WTC11 (cell line): Measurements from ENCODE around the gene PRR35. TPM values are rescaled to one million over a fixed set of nuclear protein-coding genes. Genes with fewer than 3 reads are reported as not detected.

Source experiments
- ATAC-seq: fragments of 200-7000 bp; cut with Tn5 transposase; 2 replicates; pipeline ENCODE4 v1.10.0; 2021; ENCODE audit warnings: mild to moderate bottlenecking, moderate library complexity
- CTCF ChIA-PET: fragments of 300-600 bp; sonication (Branson Sonifier 250); formaldehyde crosslinking; loops from one replicate; lab custom pipeline; 2021; ENCODE audit warnings: antibody characterized with exemption; lab: Charles Lee
- POLR2A ChIA-PET: fragments of 350-600 bp; sonication (Branson Sonifier 250); formaldehyde crosslinking; loops from one replicate; lab custom pipeline; 2021; ENCODE audit warnings: antibody characterized with exemption; lab: Charles Lee
- DNase-seq: peaks from one replicate; pipeline ENCODE4 v3.0.0; 2021; ENCODE audit warnings: low spot score
- H3K27ac Mint-ChIP-seq: 2 replicates; pipeline ENCODE4 v1.8.0; 2021; ENCODE audit warnings: mixed read lengths
- H3K27me3 Mint-ChIP-seq: 2 replicates; pipeline ENCODE4 v1.8.0; 2021; ENCODE audit warnings: low read depth, mild to moderate bottlenecking, moderate library complexity, mixed read lengths
- H3K36me3 Mint-ChIP-seq: 2 replicates; pipeline ENCODE4 v1.8.0; 2021; ENCODE audit warnings: mixed read lengths
- H3K4me1 Mint-ChIP-seq: 2 replicates; pipeline ENCODE4 v1.8.0; 2022; ENCODE audit warnings: mixed read lengths
- H3K4me3 Mint-ChIP-seq: 2 replicates; pipeline ENCODE4 v1.8.0; 2021; ENCODE audit warnings: mild to moderate bottlenecking, moderate library complexity, mixed read lengths
- H3K9me3 Mint-ChIP-seq: 2 replicates; pipeline ENCODE4 v1.8.0; 2021; ENCODE audit warnings: mixed read lengths
- AR ChIP-seq: fragments of 250-450 bp; sonication (Bioruptor Pico); IDR thresholded peaks from 2 replicates; pipeline ENCODE4 v1.9.0; 2021; ENCODE audit warnings: mild to moderate bottlenecking
- ATF2 ChIP-seq: sonication (generic); formaldehyde crosslinking; IDR thresholded peaks from 2 replicates; pipeline ENCODE4 v1.8.1; 2022; ENCODE audit warnings: low read depth, missing genetic modification reagents, borderline replicate concordance
- CBFB ChIP-seq: sonication (generic); formaldehyde crosslinking; IDR thresholded peaks from 2 replicates; pipeline ENCODE4 v1.8.1; 2022; ENCODE audit warnings: mild to moderate bottlenecking, low read depth, missing genetic modification reagents
- FOXP4 ChIP-seq: sonication (generic); formaldehyde crosslinking; IDR thresholded peaks from 2 replicates; pipeline ENCODE4 v1.8.0; 2022; ENCODE audit warnings: mild to moderate bottlenecking, missing genetic modification reagents
- GABPB1 ChIP-seq: sonication (generic); formaldehyde crosslinking; IDR thresholded peaks from 2 replicates; pipeline ENCODE4 v1.8.1; 2023; ENCODE audit warnings: mild to moderate bottlenecking, missing genetic modification reagents
- HMGA2 ChIP-seq: fragments of 250-450 bp; sonication (Bioruptor Pico); IDR thresholded peaks from 2 replicates; pipeline ENCODE4 v1.4.0; 2021; ENCODE audit warnings: mild to moderate bottlenecking, moderate library complexity
- MAX ChIP-seq: sonication (generic); formaldehyde crosslinking; IDR thresholded peaks from 2 replicates; pipeline ENCODE4 v1.8.0; 2022; ENCODE audit warnings: mild to moderate bottlenecking, missing genetic modification reagents
- MYBL2 ChIP-seq: sonication (generic); formaldehyde crosslinking; IDR thresholded peaks from 2 replicates; pipeline ENCODE4 v1.8.1; 2023; ENCODE audit warnings: mild to moderate bottlenecking, moderate library complexity, missing genetic modification reagents
- NFYB ChIP-seq: sonication (generic); formaldehyde crosslinking; conservative IDR thresholded peaks from 2 replicates; pipeline ENCODE4 v1.8.0; 2022; ENCODE audit warnings: low read depth, missing genetic modification reagents
- SOX15 ChIP-seq: fragments of 250-450 bp; sonication (Bioruptor Pico); IDR thresholded peaks from 2 replicates; pipeline ENCODE4 v1.9.0; 2021; ENCODE audit warnings: mild to moderate bottlenecking
- TEAD1 ChIP-seq: sonication (generic); formaldehyde crosslinking; IDR thresholded peaks from 2 replicates; pipeline ENCODE4 v1.8.0; 2022; ENCODE audit warnings: mild to moderate bottlenecking, missing genetic modification reagents
- TP53 ChIP-seq: sonication (generic); formaldehyde crosslinking; IDR thresholded peaks from 2 replicates; pipeline ENCODE4 v1.8.1; 2023; ENCODE audit warnings: mild to moderate bottlenecking, missing genetic modification reagents
- ZNF396 ChIP-seq: fragments of 250-450 bp; sonication (Bioruptor Pico); IDR thresholded peaks from 2 replicates; pipeline ENCODE4 v1.8.0; 2021; ENCODE audit warnings: mild to moderate bottlenecking, moderate library complexity, borderline replicate concordance
- ZNF416 ChIP-seq: fragments of 250-450 bp; sonication (Bioruptor Pico); IDR thresholded peaks from 2 replicates; pipeline ENCODE4 v1.9.0; 2021; ENCODE audit warnings: mild to moderate bottlenecking, inconsistent platforms
- total RNA-seq: library from RNA; stranded (reverse); gene quantifications from 3 replicates; pipeline ENCODE4 v1.2.3, GENCODE V29; 2021

The PRR35 gene
- total RNA-seq, 1 experiment from 2014 or later: 0.72 TPM

- no peak for TF ChIP-seq AR (CRISPR knock-in tag)
- TF ChIP-seq TEAD1: no peak
- TF ChIP-seq NFYB: no peak
- TF ChIP-seq SOX15: no peak
- TF ChIP-seq MAX: no peak
- TF ChIP-seq HMGA2 (CRISPR knock-in tag): no peak
- no peak for TF ChIP-seq ZNF416 (CRISPR knock-in tag)
- TF ChIP-seq GABPB1: no peak
- TF ChIP-seq CBFB: no peak
- TF ChIP-seq MYBL2 (CRISPR knock-in tag): no peak
- no peak for TF ChIP-seq FOXP4
Measured at GRCh38 chr16:537415-538335, 22.5 kb upstream of the PRR35 start (continued).

GRCh38 chr16:539901-540530 lies 20.2 kb upstream of the PRR35 start:
- no peak for TF ChIP-seq ATF2 (CRISPR knock-in tag)
- TF ChIP-seq ZNF416 (CRISPR knock-in tag): no peak
- TF ChIP-seq ZNF396 (CRISPR knock-in tag): no peak
- no peak for TF ChIP-seq FOXP4
- no peak for TF ChIP-seq TP53 (CRISPR knock-in tag)
- no peak for ATAC-seq
- Mint-ChIP-seq H3K4me1 (no peaks in the 10 kb centered on the region), H3K27ac (no peak overlapping the region), H3K27me3 (no peaks in the 10 kb centered on the region), H3K9me3 (no peaks in the 10 kb centered on the region), H3K36me3 (peaks cover 3% of the 10 kb centered on the region; the same call in 1 of the 2 replicates), H3K4me3 (no peak overlapping the region)
- POLR2A ChIA-PET: no interaction called here
- CTCF ChIA-PET: interaction anchor here (1.5 to 2.4 kb wide), 4 partner anchors 10 to 60 kb away, joined by 3 to 7 read pairs (median 4); no protein-coding TSS in a partner anchor
- no peak for DNase-seq
